IPS DF 6.9 (cell line): ENCODE measurements around the gene IMMT.
"Not testable (repeated sequence)": the region's sequence is repeated elsewhere in the genome, so short reads cannot be mapped to it uniquely, and the experiment has no call there.

Source experiments
- DNase-seq: peaks from one replicate; pipeline ENCODE4 v3.0.0-alpha.2; 2013; ENCODE audit warnings: low read depth, low spot score
- H3K27ac ChIP-seq: one replicate; pipeline ENCODE4 v1.5.1; 2013; ENCODE audit warnings: low read length, control low read depth
- H3K27me3 ChIP-seq: 2 replicates; pipeline ENCODE4 v1.6.1; 2013; ENCODE audit warnings: mild to moderate bottlenecking, low read length; ENCODE audit not compliant: control insufficient read depth, insufficient read depth
- H3K36me3 ChIP-seq: 2 replicates; pipeline ENCODE4 v1.6.1; 2013; ENCODE audit warnings: low read length; ENCODE audit not compliant: control insufficient read depth, insufficient read depth
- H3K4me1 ChIP-seq: 2 replicates; pipeline ENCODE4 v1.6.1; 2013; ENCODE audit warnings: low read length; ENCODE audit not compliant: control insufficient read depth, insufficient read depth
- H3K4me3 ChIP-seq: 2 replicates; pipeline ENCODE4 v1.5.1; 2013; ENCODE audit warnings: mild to moderate bottlenecking, low read length
- H3K9me3 ChIP-seq: 2 replicates; pipeline ENCODE4 v1.6.1; 2013; ENCODE audit warnings: low read length, inconsistent platforms; ENCODE audit not compliant: control insufficient read depth, insufficient read depth
- WGBS: extraction: QIAGEN DNeasy Blood & Tissue Kit; methylation state at CpG from one replicate; pipeline ENCODE4 v1.1.7; 2013; ENCODE audit warnings: mixed read lengths, missing lambda C conversion rate; ENCODE audit not compliant: insufficient read length, insufficient coverage; 5-methylcytosine and 5-hydroxymethylcytosine counted together

IMMT gene

GRCh38 chr2:86235196-86235980, 40.1 kb upstream of the IMMT start:
- Histone ChIP-seq H3K9me3 (no peaks in the 10 kb centered on the region), H3K4me1 (no peaks in the 10 kb centered on the region), H3K36me3 (no peaks in the 10 kb centered on the region; the same call in 1 of the 2 replicates)

GRCh38 chr2:86234563-86235131, 39.4 kb upstream of the IMMT start:
- WGBS: no CpG with 5 or more reads among the region's 3 CpGs
- H3K9me3 ChIP-seq: no peaks in the 10 kb centered on the region
- DNase-seq: no peak
- no peak overlapping the region for H3K27ac ChIP-seq
- H3K27me3 ChIP-seq: no peaks in the 10 kb centered on the region
- no peak overlapping the region for H3K4me3 ChIP-seq
- H3K4me1 ChIP-seq: no peaks in the 10 kb centered on the region
- no peaks in the 10 kb centered on the region; the same call in 1 of the 2 replicates for H3K36me3 ChIP-seq

More at GRCh38 chr2:86235196-86235980, 40.1 kb upstream of the IMMT start:
- no peak for DNase-seq
- Histone ChIP-seq H3K27me3 (no peaks in the 10 kb centered on the region), H3K27ac (no peak overlapping the region), H3K4me3 (no peak overlapping the region)
- no CpG with 5 or more reads among the region's 12 CpGs for WGBS

DNA sequence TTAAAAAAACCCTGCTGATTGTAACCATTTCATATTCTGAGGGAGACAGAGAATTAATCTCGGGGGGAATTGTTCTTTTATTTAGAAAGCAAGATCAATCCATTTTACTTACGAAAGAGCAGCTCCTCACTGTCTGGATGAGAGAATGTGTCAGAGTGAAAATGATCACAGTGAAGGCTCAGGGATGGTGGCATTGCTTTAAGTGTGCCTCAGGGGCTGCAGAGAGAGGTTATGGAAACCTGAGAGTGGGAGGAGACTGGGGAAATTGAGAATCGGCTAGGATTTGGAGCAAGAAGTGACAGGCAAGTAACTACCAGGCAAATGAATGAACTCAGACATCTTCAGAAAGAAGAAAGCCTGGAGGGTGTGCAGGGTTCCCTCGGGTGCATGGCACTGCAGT, 38.2 kb upstream of the IMMT start:
- WGBS: no CpG with 5 or more reads among the region's 4 CpGs
- Histone ChIP-seq H3K27me3 (no peaks in the 10 kb centered on the region), H3K9me3 (no peaks in the 10 kb centered on the region), H3K27ac (no peak overlapping the region), H3K4me1 (no peaks in the 10 kb centered on the region), H3K36me3 (no peaks in the 10 kb centered on the region; the same call in 1 of the 2 replicates), H3K4me3 (no peak overlapping the region)
- DNase-seq: no peak

DNA sequence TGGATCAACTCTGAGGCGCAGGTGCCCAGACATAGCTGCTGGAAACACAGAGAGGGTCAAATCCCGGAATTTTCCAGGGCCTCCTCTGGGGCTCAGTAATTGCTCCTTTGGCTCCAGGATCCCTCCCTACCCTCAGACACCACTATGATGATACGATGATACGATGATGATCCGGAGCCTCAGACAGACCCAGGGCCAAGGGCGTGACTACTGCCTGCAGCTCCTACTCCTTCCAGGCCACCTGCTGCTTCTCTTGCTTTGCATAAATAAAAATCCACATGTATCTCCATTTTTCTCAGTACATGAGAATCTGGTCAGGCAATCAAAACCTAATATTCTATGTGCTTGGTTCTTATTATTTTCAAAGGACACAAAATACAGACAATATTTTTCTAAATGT, 37.6 kb upstream of the IMMT start:
- Histone ChIP-seq H3K36me3 (no peaks in the 10 kb centered on the region; the same call in 1 of the 2 replicates), H3K4me1 (no peaks in the 10 kb centered on the region), H3K9me3 (no peaks in the 10 kb centered on the region), H3K4me3 (no peak overlapping the region), H3K27ac (no peak overlapping the region), H3K27me3 (no peaks in the 10 kb centered on the region)
- no CpG with 5 or more reads among the region's 6 CpGs for WGBS
- no peak for DNase-seq

DNA sequence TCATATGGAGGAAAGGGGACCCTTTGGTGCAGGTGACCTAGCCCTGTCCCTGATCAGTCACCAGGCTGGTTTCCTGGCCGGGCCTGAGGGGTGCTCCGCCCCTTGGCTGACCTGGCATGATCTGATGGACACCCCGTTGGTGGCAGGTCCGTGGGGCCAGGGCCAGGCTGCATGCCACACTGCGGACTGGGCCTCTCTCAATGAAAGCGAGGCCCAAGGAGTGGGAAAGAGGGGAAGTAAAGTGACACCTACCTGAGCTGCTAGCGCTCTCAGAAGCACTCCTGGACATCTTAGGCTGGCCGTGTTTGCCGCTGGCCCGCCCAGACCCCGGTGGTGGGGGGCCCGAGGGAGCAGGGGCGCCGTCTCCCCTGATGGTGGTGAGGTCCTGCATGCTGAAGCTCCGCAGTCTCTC, 37.1 kb upstream of the IMMT start:
- no peaks in the 10 kb centered on the region for H3K4me1 ChIP-seq
- no peak for DNase-seq
- no peaks in the 10 kb centered on the region for H3K9me3 ChIP-seq
- no peak overlapping the region for H3K27ac ChIP-seq
- no peak overlapping the region for H3K4me3 ChIP-seq
- H3K36me3 ChIP-seq: no peaks in the 10 kb centered on the region; the same call in 1 of the 2 replicates
- no peaks in the 10 kb centered on the region for H3K27me3 ChIP-seq
- no CpG with 5 or more reads among the region's 15 CpGs for WGBS

- H3K4me3 ChIP-seq: no peak overlapping the region
- H3K4me1 ChIP-seq: no peaks in the 10 kb centered on the region
- H3K27ac ChIP-seq: no peak overlapping the region
- no peaks in the 10 kb centered on the region for H3K9me3 ChIP-seq
- WGBS: no CpG with 5 or more reads among the region's 13 CpGs
- H3K36me3 ChIP-seq: no peaks in the 10 kb centered on the region; the same call in 1 of the 2 replicates
- no peak for DNase-seq
- no peaks in the 10 kb centered on the region for H3K27me3 ChIP-seq
Observed at GRCh38 chr2:86231680-86232372, 36.6 kb upstream of the IMMT start.

DNA sequence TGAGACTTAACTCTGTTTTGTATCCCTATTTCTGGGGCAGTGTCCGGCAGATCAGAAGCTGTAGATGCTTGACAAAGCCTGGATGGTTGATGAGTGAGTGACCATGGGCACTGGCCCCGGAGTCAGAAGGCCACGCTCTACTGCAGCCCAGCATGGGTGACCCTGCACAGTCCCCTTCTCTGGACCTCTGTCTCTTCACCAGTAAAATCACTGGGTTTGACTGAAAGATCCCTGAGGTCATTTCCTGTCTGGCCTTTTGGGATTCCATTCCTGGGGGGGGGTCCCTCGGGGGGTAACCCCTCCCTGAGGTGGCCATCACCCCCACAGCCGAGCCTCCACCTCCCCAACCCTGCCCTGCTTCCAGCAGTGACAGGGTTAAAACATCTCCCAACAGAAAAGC, 35.7 kb upstream of the IMMT start:
- Histone ChIP-seq H3K27ac (no peak overlapping the region), H3K36me3 (no peaks in the 10 kb centered on the region; the same call in 1 of the 2 replicates), H3K4me1 (no peaks in the 10 kb centered on the region), H3K4me3 (no peak overlapping the region), H3K27me3 (no peaks in the 10 kb centered on the region), H3K9me3 (no peaks in the 10 kb centered on the region)
- WGBS: no CpG with 5 or more reads among the region's 5 CpGs
- DNase-seq: no peak

DNA sequence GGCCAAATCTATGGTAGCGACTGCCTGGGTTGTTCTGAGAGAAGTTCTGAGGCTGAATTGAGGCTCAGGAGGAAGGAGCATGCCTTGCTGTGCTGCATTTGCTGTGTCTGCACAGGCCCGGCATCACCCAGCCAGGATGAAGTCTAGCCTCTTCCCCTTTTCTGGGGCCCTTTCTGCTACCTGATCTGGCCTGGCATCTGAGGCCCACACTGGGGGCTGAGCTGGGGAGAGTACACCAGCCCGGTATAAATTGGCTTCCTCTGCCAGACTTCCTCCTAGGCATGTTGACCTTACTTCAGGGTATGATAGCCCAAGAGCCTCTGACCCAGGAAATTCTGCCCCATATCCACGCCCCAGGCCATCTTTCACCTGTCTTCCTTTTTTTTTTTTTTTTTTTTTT, 34.0 kb upstream of the IMMT start:
- Histone ChIP-seq H3K27me3 (no peaks in the 10 kb centered on the region), H3K4me1 (no peaks in the 10 kb centered on the region), H3K4me3 (no peak overlapping the region), H3K9me3 (no peaks in the 10 kb centered on the region), H3K27ac (no peak overlapping the region), H3K36me3 (no peaks in the 10 kb centered on the region; the same call in 1 of the 2 replicates)
- no peak for DNase-seq
- no CpG with 5 or more reads among the region's 4 CpGs for WGBS

DNA sequence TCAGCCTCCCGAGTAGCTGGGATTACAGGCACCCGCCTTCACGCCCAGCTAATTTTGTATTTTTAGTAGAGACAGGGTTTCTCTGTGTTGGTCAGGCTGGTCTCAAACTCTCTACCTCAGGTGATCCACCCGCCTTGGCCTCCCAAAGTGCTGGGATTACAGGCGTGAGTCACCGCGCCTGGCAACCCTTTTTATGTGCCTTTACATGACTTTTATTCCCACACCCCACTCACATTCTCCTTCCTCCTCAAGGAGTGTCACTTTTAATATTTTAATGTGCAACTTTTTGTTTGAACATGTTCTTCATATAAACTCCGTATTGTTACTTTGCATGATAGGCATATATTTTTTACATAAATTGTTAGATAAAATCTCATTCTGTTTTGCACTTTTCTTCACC, 33.3 kb upstream of the IMMT start:
- H3K36me3 ChIP-seq, H3K9me3 ChIP-seq, H3K4me3 ChIP-seq, H3K27me3 ChIP-seq, H3K27ac ChIP-seq, DNase-seq, H3K4me1 ChIP-seq: not testable (repeated sequence)
- WGBS: no CpG with 5 or more reads among the region's 8 CpGs

- Histone ChIP-seq H3K36me3 (no peaks in the 10 kb centered on the region; the same call in 1 of the 2 replicates), H3K4me1 (peaks cover 1% of the 10 kb centered on the region; the same call in 1 of the 2 replicates), H3K27ac (no peak overlapping the region), H3K27me3 (no peaks in the 10 kb centered on the region), H3K9me3 (no peaks in the 10 kb centered on the region), H3K4me3 (no peak overlapping the region)
- WGBS: no CpG with 5 or more reads among the region's 2 CpGs
- no peak for DNase-seq
Observed at GRCh38 chr2:86227685-86228084, 32.4 kb upstream of the IMMT start.
